Measurements from ENCODE around the gene ROR1. TPM values are rescaled to one million over a fixed set of nuclear protein-coding genes. Genes with fewer than 3 reads are reported as not detected.

Gene ROR1
- total RNA-seq, 1 experiment from 2014 or later, result 2.7 TPM

DNA sequence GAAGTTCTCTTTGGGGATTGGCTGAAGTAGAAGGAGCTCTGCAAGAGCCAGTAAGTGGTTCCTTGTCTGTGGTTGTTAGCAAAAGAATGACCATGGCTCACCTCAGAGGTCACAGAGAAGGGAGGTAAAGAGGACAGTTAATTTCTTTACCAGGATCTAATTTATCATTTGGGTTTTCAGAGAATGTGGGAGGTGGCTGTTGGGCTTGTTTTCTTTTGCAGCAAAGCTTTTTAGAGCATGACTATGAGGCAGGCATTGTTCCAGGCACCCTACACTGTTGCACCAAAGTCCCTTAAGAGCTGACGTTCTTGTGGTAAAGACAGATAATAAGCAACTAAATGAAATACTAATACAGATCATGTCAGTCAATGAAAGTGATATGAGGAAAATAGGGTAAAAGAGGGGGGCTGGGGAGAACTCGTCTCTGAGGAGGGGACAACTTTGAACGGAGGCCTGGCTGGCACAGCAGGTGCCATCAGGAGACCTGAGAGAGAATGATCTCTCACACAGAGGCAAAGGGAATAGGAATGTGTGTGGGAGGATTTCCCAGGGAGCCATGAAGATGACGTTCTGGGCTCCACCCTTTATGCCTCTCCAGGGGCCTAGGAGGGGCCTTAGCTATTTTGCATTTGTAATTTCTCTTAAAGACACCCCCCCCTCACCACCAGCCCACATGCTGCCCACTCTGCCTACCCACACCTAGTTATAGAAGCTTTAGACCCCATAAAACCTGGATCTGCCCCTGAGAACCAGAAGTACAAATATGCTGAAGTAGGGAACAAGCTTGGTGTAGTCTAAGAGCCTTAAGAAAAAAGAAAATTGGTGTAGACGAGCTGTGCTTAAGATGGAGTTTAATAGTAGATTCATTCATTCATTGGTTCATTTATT is 177.5 kb downstream of the ROR1 start:
- ChIA-PET RAD21 (ENCODE audit: low non-redundant PET in 1 of 2, low total read pairs in 2 of 2, uncharacterized antibody in 2 of 2, unreplicated experiment in 2 of 2) (no interaction called here), CTCF (no interaction called here), POLR2A (no interaction called here)
- H4K20me1 ChIP-seq (ENCODE audit: insufficient read depth), result no peaks in the 10 kb centered on the region
- DNase-seq (ENCODE audit: low read depth, low spot score) (no peak), ATAC-seq (no peak)
- no peaks in the 10 kb centered on the region for H3K79me2 ChIP-seq (ENCODE audit: insufficient read depth, low read length)
- H3K36me3 ChIP-seq (ENCODE audit: control insufficient read depth in 1 of 2, insufficient read depth in 2 of 2, low read length in 2 of 2), result no peaks in the 10 kb centered on the region
- H3K9me3 ChIP-seq (ENCODE audit: control insufficient read depth in 1 of 2, insufficient read depth in 1 of 2, low read depth in 1 of 2, low read length in 2 of 2), result peaks cover 0 to 3% of the 10 kb centered on the region in 2 experiments; a peak in 2 of 4 replicates
- H3K27me3 ChIP-seq (ENCODE audit: insufficient read depth, low read length), result no peaks in the 10 kb centered on the region
- TF ChIP-seq, protein P1, sequence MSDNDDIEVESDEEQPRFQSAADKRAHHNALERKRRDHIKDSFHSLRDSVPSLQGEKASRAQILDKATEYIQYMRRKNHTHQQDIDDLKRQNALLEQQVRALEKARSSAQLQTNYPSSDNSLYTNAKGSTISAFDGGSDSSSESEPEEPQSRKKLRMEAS (IDR thresholded peaks at IDR 0.05), result no peak
- TF ChIP-seq EGR1 (IDR thresholded peaks at IDR 0.05; ENCODE audit: low read depth), result 0 out of 2 replicates have a peak, but pooled peaks have one; percentile 32
- peaks cover 3 to 7% of the 10 kb centered on the region in 2 experiments; a peak in 1 of 4 replicates for H3K4me1 ChIP-seq (ENCODE audit: control insufficient read depth in 1 of 2, insufficient read depth in 2 of 2, low read length in 2 of 2)
- no peaks in the 10 kb centered on the region for H3K9me2 ChIP-seq (ENCODE audit: insufficient read depth)
- H3K27ac ChIP-seq (ENCODE audit: low read depth, low read length), result no peak overlapping the region
- H3K9ac ChIP-seq (ENCODE audit: low read length), result no peak overlapping the region
- H3K4me3 ChIP-seq (replicated peaks in 1 of 2; ENCODE audit: low read depth in 1 of 2, low read length in 2 of 2), result no peak overlapping the region
- H2AFZ ChIP-seq (ENCODE audit: low read depth, low read length, poor library complexity, severe bottlenecking), result no peak overlapping the region
- BruUV-seq (replicated peaks), result no TSS peak
- intact Hi-C loops (cut with micrococcal nuclease), result no loop called here
- H3K4me2 ChIP-seq (ENCODE audit: low read length), result no peak overlapping the region

DNA sequence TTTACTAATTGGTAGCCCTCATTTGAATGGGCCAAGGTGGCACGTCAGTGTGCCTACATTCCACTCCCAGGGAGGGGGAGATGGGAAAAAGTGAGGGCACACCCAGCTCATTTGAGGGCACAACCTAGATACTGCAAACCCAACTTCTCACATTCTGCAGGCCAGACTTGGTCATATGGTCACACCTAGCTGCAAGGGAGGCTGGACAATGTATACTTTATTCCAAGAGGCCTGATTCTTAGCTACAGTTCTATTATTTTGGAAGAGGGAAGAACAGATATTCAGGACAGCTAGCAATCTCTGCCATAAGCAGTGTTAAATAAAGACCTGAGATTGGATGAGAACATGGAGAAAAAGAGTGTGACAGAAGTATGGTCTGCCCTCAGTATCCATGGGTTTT is 180.4 kb downstream of the ROR1 start:
- POLR2A ChIA-PET, result no interaction called here
- RAD21 ChIA-PET (ENCODE audit: low non-redundant PET in 1 of 2, low total read pairs in 2 of 2, uncharacterized antibody in 2 of 2, unreplicated experiment in 2 of 2), result no interaction called here
- Histone ChIP-seq H3K9me3 (ENCODE audit: control insufficient read depth in 1 of 2, insufficient read depth in 1 of 2, low read depth in 1 of 2, low read length in 2 of 2) (peaks cover 0 to 3% of the 10 kb centered on the region in 2 experiments; a peak in 2 of 4 replicates), H3K4me3 (replicated peaks in 1 of 2; ENCODE audit: low read depth in 1 of 2, low read length in 2 of 2) (no peak overlapping the region), H3K27me3 (ENCODE audit: insufficient read depth, low read length) (no peaks in the 10 kb centered on the region), H3K27ac (ENCODE audit: low read depth, low read length) (no peak overlapping the region), H2AFZ (ENCODE audit: low read depth, low read length, poor library complexity, severe bottlenecking) (no peak overlapping the region), H3K79me2 (ENCODE audit: insufficient read depth, low read length) (no peaks in the 10 kb centered on the region), H3K4me1 (ENCODE audit: control insufficient read depth in 1 of 2, insufficient read depth in 2 of 2, low read length in 2 of 2) (peaks cover 3 to 7% of the 10 kb centered on the region in 2 experiments; a peak in 1 of 4 replicates), H3K4me2 (ENCODE audit: low read length) (no peak overlapping the region), H3K36me3 (ENCODE audit: control insufficient read depth in 1 of 2, insufficient read depth in 2 of 2, low read length in 2 of 2) (no peaks in the 10 kb centered on the region), H3K9me2 (ENCODE audit: insufficient read depth) (no peaks in the 10 kb centered on the region), H3K9ac (ENCODE audit: low read length) (no peak overlapping the region), H4K20me1 (ENCODE audit: insufficient read depth) (no peaks in the 10 kb centered on the region)
- CTCF ChIA-PET, result no interaction called here
- no peak for ATAC-seq
- intact Hi-C loops (cut with micrococcal nuclease), result no loop called here
- no TSS peak for BruUV-seq (replicated peaks)
- DNase-seq (ENCODE audit: low read depth, low spot score), result no peak
- TF ChIP-seq, protein P2, sequence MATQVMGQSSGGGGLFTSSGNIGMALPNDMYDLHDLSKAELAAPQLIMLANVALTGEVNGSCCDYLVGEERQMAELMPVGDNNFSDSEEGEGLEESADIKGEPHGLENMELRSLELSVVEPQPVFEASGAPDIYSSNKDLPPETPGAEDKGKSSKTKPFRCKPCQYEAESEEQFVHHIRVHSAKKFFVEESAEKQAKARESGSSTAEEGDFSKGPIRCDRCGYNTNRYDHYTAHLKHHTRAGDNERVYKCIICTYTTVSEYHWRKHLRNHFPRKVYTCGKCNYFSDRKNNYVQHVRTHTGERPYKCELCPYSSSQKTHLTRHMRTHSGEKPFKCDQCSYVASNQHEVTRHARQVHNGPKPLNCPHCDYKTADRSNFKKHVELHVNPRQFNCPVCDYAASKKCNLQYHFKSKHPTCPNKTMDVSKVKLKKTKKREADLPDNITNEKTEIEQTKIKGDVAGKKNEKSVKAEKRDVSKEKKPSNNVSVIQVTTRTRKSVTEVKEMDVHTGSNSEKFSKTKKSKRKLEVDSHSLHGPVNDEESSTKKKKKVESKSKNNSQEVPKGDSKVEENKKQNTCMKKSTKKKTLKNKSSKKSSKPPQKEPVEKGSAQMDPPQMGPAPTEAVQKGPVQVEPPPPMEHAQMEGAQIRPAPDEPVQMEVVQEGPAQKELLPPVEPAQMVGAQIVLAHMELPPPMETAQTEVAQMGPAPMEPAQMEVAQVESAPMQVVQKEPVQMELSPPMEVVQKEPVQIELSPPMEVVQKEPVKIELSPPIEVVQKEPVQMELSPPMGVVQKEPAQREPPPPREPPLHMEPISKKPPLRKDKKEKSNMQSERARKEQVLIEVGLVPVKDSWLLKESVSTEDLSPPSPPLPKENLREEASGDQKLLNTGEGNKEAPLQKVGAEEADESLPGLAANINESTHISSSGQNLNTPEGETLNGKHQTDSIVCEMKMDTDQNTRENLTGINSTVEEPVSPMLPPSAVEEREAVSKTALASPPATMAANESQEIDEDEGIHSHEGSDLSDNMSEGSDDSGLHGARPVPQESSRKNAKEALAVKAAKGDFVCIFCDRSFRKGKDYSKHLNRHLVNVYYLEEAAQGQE (IDR thresholded peaks at IDR 0.05; ENCODE audit: low read depth), result no peak
- TF ChIP-seq, protein P3, sequence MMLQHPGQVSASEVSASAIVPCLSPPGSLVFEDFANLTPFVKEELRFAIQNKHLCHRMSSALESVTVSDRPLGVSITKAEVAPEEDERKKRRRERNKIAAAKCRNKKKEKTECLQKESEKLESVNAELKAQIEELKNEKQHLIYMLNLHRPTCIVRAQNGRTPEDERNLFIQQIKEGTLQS (IDR thresholded peaks at IDR 0.05), result no peak
- TF ChIP-seq EZH2phosphoT487 (IDR thresholded peaks at IDR 0.05; ENCODE audit: borderline replicate concordance) (no peak), YY1 (IDR thresholded peaks at IDR 0.05; ENCODE audit: extremely low read depth, insufficient replicate concordance, low read depth, low read length) (no peak), POLR2AphosphoS5 (IDR thresholded peaks at IDR 0.05; ENCODE audit: low read depth, low read length) (no peak), TCF7L2 (IDR thresholded peaks at IDR 0.05; ENCODE audit: borderline replicate concordance, extremely low read depth, insufficient read depth, insufficient read length) (no peak), ZNF274 (IDR thresholded peaks at IDR 0.05; ENCODE audit: low read depth, low read length) (no peak)
- TF ChIP-seq, protein P4, sequence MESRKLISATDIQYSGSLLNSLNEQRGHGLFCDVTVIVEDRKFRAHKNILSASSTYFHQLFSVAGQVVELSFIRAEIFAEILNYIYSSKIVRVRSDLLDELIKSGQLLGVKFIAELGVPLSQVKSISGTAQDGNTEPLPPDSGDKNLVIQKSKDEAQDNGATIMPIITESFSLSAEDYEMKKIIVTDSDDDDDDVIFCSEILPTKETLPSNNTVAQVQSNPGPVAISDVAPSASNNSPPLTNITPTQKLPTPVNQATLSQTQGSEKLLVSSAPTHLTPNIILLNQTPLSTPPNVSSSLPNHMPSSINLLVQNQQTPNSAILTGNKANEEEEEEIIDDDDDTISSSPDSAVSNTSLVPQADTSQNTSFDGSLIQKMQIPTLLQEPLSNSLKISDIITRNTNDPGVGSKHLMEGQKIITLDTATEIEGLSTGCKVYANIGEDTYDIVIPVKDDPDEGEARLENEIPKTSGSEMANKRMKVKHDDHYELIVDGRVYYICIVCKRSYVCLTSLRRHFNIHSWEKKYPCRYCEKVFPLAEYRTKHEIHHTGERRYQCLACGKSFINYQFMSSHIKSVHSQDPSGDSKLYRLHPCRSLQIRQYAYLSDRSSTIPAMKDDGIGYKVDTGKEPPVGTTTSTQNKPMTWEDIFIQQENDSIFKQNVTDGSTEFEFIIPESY (IDR thresholded peaks at IDR 0.05; ENCODE audit: extremely low read depth, insufficient replicate concordance, low read length), result no peak

Measured in HCT116 (cell line).